IMR-90 (cell line): ENCODE results near the gene ASNSD1. TPM values are rescaled to one million over a fixed set of nuclear protein-coding genes. Genes with fewer than 3 reads are reported as not detected.

Experiments
- polyA plus RNA-seq, 3 experiments: library from polyadenylated mRNA; depleted of rRNA; stranded (reverse); fragments of >200 nt; gene quantifications; 2 replicates each; pipeline ENCODE4 v1.2.3, GENCODE V29; 2012; ENCODE audit warnings: low replicate concordance in 1 of 3
- total RNA-seq: library from RNA; depleted of rRNA; stranded (reverse); fragments of >200 nt; gene quantifications from 2 replicates; pipeline ENCODE4 v1.2.3, GENCODE V29; 2012; rRNA removed

Gene ASNSD1
- total and polyA plus RNA-seq, 2 of the 4 experiments (the other 2 are of a cell fraction), result 29.1 to 35.7 TPM

Other genes starting within 250 kb of the ASNSD1 start
- gene WDR75, start 220.0 kb upstream of the ASNSD1 start, total RNA-seq, result 52.2 and 56.9 TPM in 2 replicates
- 17.6 and 21.7 TPM in 2 replicates for gene WDR75, start 220.0 kb upstream of the ASNSD1 start, polyA plus RNA-seq (2012; rRNA removed)
- 3.9 and 5.0 TPM in 2 replicates for gene SLC40A1, start 80.7 kb upstream of the ASNSD1 start, total RNA-seq
- gene SLC40A1, start 80.7 kb upstream of the ASNSD1 start, polyA plus RNA-seq (2012; rRNA removed), result 1.3 and 1.5 TPM in 2 replicates
- gene ANKAR, start 13.2 kb downstream of the ASNSD1 start, total RNA-seq, result 2.2 and 4.4 TPM in 2 replicates
- gene ANKAR, start 13.2 kb downstream of the ASNSD1 start, polyA plus RNA-seq (2012; rRNA removed), result 0.96 and 1.1 TPM in 2 replicates
- 6.8 and 8.3 TPM in 2 replicates for gene OSGEPL1, start 101.3 kb downstream of the ASNSD1 start, total RNA-seq
- gene OSGEPL1, start 101.3 kb downstream of the ASNSD1 start, polyA plus RNA-seq (2012; rRNA removed), result 4.1 and 5.0 TPM in 2 replicates
- 35.8 and 39.2 TPM in 2 replicates for gene ORMDL1, start 122.9 kb downstream of the ASNSD1 start, total RNA-seq
- gene ORMDL1, start 122.9 kb downstream of the ASNSD1 start, polyA plus RNA-seq (2012; rRNA removed), result 48.7 and 66.8 TPM in 2 replicates
- 10.6 and 20.0 TPM in 2 replicates for gene PMS1, start 123.0 kb downstream of the ASNSD1 start, total RNA-seq
- 7.1 and 8.1 TPM in 2 replicates for gene PMS1, start 123.0 kb downstream of the ASNSD1 start, polyA plus RNA-seq (2012; rRNA removed)